ENCODE data around the gene KCNH4.

KCNH4 gene

DNA sequence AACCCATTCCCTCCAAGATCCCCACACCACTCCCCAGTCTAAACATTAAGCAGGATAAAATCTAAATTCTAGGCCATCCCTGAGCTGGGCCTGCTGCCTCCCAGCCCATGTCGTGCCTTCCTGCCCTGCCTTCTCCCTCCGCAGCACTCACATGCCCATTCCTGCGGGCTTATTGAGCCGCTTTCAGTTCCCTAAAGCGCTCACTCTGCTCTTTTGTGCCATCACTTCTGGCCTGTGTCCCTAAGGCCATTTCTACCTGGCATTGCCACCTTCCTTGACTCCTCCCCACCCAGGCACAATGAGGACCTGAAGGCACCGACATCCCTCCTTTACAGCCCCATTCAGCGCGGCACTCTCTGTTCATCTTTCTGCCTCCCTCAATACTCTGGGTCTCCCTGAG is 13.1 kb downstream of the KCNH4 start:
- H3K36me3 ChIP-seq = no peaks in the 10 kb centered on the region
- H3K27ac ChIP-seq = no peak overlapping the region
- intact Hi-C loops (cut with DNase I; ENCODE audit: low total_unique reads) = no loop called here
- no peaks in the 10 kb centered on the region for H3K9me3 ChIP-seq
- TF ChIP-seq, protein P1, sequence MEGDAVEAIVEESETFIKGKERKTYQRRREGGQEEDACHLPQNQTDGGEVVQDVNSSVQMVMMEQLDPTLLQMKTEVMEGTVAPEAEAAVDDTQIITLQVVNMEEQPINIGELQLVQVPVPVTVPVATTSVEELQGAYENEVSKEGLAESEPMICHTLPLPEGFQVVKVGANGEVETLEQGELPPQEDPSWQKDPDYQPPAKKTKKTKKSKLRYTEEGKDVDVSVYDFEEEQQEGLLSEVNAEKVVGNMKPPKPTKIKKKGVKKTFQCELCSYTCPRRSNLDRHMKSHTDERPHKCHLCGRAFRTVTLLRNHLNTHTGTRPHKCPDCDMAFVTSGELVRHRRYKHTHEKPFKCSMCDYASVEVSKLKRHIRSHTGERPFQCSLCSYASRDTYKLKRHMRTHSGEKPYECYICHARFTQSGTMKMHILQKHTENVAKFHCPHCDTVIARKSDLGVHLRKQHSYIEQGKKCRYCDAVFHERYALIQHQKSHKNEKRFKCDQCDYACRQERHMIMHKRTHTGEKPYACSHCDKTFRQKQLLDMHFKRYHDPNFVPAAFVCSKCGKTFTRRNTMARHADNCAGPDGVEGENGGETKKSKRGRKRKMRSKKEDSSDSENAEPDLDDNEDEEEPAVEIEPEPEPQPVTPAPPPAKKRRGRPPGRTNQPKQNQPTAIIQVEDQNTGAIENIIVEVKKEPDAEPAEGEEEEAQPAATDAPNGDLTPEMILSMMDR (IDR thresholded peaks at IDR 0.05) = no peak
- no peak overlapping the region for H3K4me3 ChIP-seq
- no peak for DNase-seq
- peaks cover 0 to 15% of the 10 kb centered on the region in 2 donors for H3K27me3 ChIP-seq
- no peaks in the 10 kb centered on the region for H3K4me1 ChIP-seq

DNA sequence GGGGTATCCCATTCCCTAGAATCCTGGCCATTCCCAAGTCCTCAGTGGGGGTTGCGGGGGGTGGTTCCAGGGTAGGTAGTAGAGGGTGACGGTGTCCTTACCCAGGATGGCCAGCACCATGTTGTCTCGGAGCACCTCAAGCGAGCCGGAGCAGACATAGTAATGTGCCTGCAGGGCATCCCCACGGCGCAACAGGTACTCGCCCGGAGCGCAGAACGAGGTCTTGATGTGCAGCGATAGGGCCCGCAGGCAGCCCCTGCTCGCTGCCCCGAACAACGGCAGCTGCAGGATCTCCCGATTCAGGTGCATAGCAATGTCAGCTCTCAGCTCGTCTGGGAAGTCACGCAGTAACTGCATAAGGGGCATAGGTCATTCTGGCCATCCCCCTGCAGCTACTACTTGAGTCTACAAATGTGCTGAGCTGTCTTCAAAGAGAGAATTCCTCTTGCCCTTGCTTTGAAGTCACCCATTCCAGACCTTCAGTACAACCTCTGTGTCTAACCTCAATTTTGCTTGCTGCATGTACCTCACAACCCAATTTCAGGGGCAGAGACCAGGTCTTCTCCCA is 14.7 kb downstream of the KCNH4 start:
- Histone ChIP-seq H3K27me3 (peaks cover 0 to 15% of the 10 kb centered on the region in 2 donors), H3K36me3 (no peaks in the 10 kb centered on the region), H3K27ac (no peak overlapping the region), H3K4me1 (no peaks in the 10 kb centered on the region), H3K9me3 (no peaks in the 10 kb centered on the region), H3K4me3 (no peak overlapping the region)
- TF ChIP-seq, protein P1 (IDR thresholded peaks at IDR 0.05) = no peak
- intact Hi-C loops (cut with DNase I; ENCODE audit: low total_unique reads) = no loop called here
- DNase-seq = no peak

DNA sequence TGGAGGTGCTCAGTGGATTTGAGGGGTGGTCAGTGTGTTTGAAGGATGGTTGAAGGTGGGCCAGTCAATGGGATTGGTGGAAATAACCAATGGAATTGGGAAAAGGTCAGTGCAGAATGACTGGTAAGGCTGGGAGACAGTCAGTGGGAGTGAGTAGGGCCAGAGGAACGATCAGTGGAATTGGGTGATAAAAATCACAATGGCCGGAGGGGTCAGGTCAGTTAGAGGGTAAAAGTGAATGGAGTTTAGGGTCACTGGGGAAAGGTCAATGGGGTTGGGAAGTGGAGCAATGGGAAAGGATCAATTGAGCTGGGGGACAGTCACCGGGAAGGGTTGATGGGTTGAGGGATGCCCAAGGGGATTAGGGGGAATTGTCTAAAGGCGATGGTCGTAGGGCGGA is 15.2 kb downstream of the KCNH4 start:
- no peaks in the 10 kb centered on the region for H3K4me1 ChIP-seq
- H3K36me3 ChIP-seq = no peaks in the 10 kb centered on the region
- H3K27ac ChIP-seq = no peak overlapping the region
- H3K4me3 ChIP-seq = no peak overlapping the region
- TF ChIP-seq, protein P1 (IDR thresholded peaks at IDR 0.05) = no peak
- intact Hi-C loops (cut with DNase I; ENCODE audit: low total_unique reads) = no loop called here
- H3K27me3 ChIP-seq = peaks cover 0 to 15% of the 10 kb centered on the region in 2 donors
- DNase-seq = no peak
- H3K9me3 ChIP-seq = no peaks in the 10 kb centered on the region

DNA sequence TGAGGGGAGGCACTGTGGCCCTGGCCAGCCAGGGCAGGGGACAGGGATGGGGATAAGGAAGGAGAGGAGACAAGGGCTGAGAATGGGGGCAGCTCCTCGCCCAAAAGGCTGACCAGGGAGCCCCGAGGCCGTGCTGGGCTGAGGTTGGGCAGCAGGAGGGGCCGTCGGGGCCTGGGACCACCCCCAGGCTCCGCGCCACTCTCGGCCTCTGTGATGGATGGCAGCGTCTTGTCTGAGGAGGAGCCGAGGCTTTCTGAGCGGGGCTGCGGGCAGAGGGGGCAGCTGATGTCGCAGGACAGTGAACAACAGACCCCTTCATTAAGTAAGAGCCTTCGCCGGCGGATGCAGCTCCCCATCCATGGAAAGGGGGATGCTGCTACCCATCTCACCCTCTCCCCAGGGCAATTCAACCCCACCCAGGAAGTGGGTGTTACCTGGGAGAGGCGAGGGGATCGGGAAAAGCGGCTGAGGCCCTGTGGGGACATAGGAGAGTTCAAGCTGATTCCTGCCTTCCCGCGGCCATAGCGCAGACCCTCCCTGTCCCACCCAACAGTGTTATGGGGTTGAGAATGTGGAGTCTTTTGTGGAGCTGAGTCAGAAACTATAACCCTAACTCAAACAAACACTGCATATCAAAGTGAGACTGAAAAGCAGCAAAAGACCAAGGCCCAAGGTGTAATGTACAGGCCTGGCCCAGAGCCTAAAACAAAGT is 17.1 kb downstream of the KCNH4 start:
- Histone ChIP-seq H3K27ac (no peak overlapping the region), H3K4me1 (no peaks in the 10 kb centered on the region), H3K9me3 (no peaks in the 10 kb centered on the region), H3K4me3 (no peak overlapping the region), H3K27me3 (no peaks in the 10 kb centered on the region), H3K36me3 (no peaks in the 10 kb centered on the region)
- intact Hi-C loops (cut with DNase I; ENCODE audit: low total_unique reads) = no loop called here
- no peak for DNase-seq
- TF ChIP-seq, protein P1 (IDR thresholded peaks at IDR 0.05) = no peak

DNA sequence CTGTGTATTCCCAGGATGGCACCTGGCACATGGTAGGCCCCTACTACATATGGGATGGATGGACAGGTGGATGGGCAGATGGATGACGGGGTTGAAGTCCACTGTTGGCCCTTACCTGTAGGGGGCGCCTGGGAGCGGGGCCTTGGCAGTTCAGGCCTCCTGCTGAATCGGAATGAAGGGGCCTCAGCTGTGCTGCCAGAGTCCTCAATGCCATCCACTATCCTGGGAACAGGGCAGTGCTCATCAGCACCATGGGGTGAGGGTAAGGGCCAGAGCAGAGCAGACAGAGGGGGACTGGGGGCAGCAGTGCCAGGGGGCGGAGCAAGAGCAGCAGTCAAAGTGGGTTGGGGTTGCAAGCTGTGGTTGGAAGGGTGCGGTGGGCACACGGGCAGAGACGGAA is 17.8 kb downstream of the KCNH4 start:
- Histone ChIP-seq H3K4me3 (no peak overlapping the region), H3K36me3 (no peaks in the 10 kb centered on the region), H3K27me3 (no peaks in the 10 kb centered on the region), H3K9me3 (no peaks in the 10 kb centered on the region), H3K4me1 (no peaks in the 10 kb centered on the region), H3K27ac (no peak overlapping the region)
- TF ChIP-seq, protein P1 (IDR thresholded peaks at IDR 0.05) = no peak
- intact Hi-C loops (cut with DNase I; ENCODE audit: low total_unique reads) = no loop called here
- no peak for DNase-seq

All from tibial artery (tissue), 4 donors.